DOHH2 (cell line): Measurements from ENCODE around the gene CMSS1.

ENCODE experiments used
- H3F3A ChIP-seq: fragments of 200-600 bp; sonication (generic), shearing (Covaris generic); 2 replicates; pipeline ENCODE4 v1.6.0; 2016; ENCODE audit warnings: antibody characterized with exemption, mild to moderate bottlenecking; ENCODE audit not compliant: control insufficient read depth, insufficient read depth
- H3K27ac ChIP-seq: fragments of 200-600 bp; sonication (generic); 2 replicates; pipeline ENCODE4 v1.5.1; 2014; ENCODE audit warnings: low read depth, mild to moderate bottlenecking, low read length, moderate library complexity
- H3K27me3 ChIP-seq: fragments of 200-600 bp; sonication (generic); 2 replicates; pipeline ENCODE4 v1.6.1; 2014; ENCODE audit warnings: mild to moderate bottlenecking, low read length, mixed read lengths; ENCODE audit not compliant: control insufficient read depth
- H3K36me3 ChIP-seq: fragments of 200-600 bp; sonication (generic); 2 replicates; pipeline ENCODE4 v1.6.1; 2014; ENCODE audit warnings: mild to moderate bottlenecking, low read length, moderate library complexity, mixed read lengths; ENCODE audit not compliant: control insufficient read depth
- H3K4me1 ChIP-seq: fragments of 200-600 bp; sonication (generic); 2 replicates; pipeline ENCODE4 v1.6.1; 2014; ENCODE audit warnings: mild to moderate bottlenecking, low read length, mixed read lengths; ENCODE audit not compliant: control insufficient read depth
- H3K4me2 ChIP-seq: fragments of 200-600 bp; sonication (generic); 2 replicates; pipeline ENCODE4 v1.6.0; 2014; ENCODE audit warnings: mild to moderate bottlenecking, low read length, moderate library complexity
- H3K4me3 ChIP-seq: fragments of 200-600 bp; sonication (generic); 2 replicates; pipeline ENCODE4 v1.5.1; 2014; ENCODE audit warnings: mild to moderate bottlenecking, low read length, mixed read lengths
- H3K79me2 ChIP-seq: fragments of 200-600 bp; sonication (generic); 2 replicates; pipeline ENCODE4 v1.6.1; 2014; ENCODE audit warnings: mild to moderate bottlenecking, low read length, mixed read lengths; ENCODE audit not compliant: control insufficient read depth
- H3K9me2 ChIP-seq: fragments of 200-600 bp; sonication (generic); replicated peaks from 2 replicates; pipeline ENCODE4 v1.6.1; 2014; ENCODE audit warnings: mild to moderate bottlenecking, low read length, mixed read lengths; ENCODE audit not compliant: control insufficient read depth
- H3K9me3 ChIP-seq: fragments of 200-600 bp; sonication (generic); 2 replicates; pipeline ENCODE4 v1.6.1; 2014; ENCODE audit warnings: antibody characterized with exemption, low read length, mixed read lengths; ENCODE audit not compliant: control insufficient read depth, insufficient read depth
- H4K20me1 ChIP-seq: fragments of 200-600 bp; sonication (generic); 2 replicates; pipeline ENCODE4 v1.6.0; 2014; ENCODE audit warnings: low read depth, mild to moderate bottlenecking, antibody characterized with exemption, low read length, moderate library complexity; ENCODE audit not compliant: control insufficient read depth, insufficient read depth
- EZH2phosphoT487 ChIP-seq: fragments of 200-600 bp; sonication (generic); IDR thresholded peaks from 2 replicates; pipeline ENCODE4 v1.6.1; 2017; ENCODE audit warnings: borderline replicate concordance, mild to moderate bottlenecking, antibody characterized with exemption, low read length, moderate library complexity, mixed read lengths
- TF ChIP-seq, protein P1 (sequence below): fragments of 200-600 bp; sonication (generic); IDR thresholded peaks from one replicate; pipeline ENCODE4 v1.5.1; 2014; ENCODE audit warnings: antibody characterized with exemption, mild to moderate bottlenecking, low read depth, low read length; ENCODE audit not compliant: poor library complexity, severe bottlenecking

CMSS1 gene

DNA sequence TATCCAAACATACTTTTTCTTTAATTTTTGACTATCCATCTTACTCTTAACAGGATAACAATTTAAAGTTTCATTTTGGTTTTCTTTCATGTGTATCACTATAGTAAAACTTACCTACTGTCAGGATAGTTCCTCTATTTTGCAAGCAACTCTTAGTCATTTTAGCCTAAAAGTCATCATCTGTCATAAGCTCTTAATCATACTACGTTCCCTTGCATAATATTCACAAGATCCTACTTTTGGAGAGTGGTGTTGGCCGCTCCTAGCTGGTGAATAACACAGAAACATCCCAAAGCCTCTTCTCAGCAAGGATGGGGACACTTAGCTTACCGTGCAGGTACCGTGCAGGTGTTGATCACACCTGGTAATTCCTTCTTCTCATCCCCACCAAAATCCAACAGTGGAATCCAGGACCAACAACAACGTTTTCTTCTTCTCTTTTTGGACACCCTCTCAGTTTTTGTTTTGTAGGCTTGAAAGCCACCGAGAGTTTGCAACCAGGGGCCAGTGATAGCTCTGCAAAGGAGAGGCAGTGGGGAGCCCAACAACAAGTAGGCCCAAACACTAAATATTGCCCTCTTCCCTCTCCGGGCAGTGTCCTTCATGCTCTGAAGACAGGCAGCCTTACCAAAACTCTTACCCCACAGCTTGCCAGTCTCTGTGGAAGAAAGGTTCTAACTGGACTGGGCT, 296.2 kb downstream of the CMSS1 start:
- Histone ChIP-seq H3K79me2 (no peaks in the 10 kb centered on the region), H3K9me3 (no peaks in the 10 kb centered on the region), H3K4me1 (no peaks in the 10 kb centered on the region), H3F3A (no peaks in the 10 kb centered on the region), H3K9me2 (no peaks in the 10 kb centered on the region), H3K4me3 (no peak overlapping the region), H3K36me3 (no peaks in the 10 kb centered on the region), H4K20me1 (no peaks in the 10 kb centered on the region), H3K27me3 (no peaks in the 10 kb centered on the region), H3K4me2 (no peak overlapping the region), H3K27ac (no peak overlapping the region)
- TF ChIP-seq EZH2phosphoT487, result no peak
- TF ChIP-seq, protein P1, sequence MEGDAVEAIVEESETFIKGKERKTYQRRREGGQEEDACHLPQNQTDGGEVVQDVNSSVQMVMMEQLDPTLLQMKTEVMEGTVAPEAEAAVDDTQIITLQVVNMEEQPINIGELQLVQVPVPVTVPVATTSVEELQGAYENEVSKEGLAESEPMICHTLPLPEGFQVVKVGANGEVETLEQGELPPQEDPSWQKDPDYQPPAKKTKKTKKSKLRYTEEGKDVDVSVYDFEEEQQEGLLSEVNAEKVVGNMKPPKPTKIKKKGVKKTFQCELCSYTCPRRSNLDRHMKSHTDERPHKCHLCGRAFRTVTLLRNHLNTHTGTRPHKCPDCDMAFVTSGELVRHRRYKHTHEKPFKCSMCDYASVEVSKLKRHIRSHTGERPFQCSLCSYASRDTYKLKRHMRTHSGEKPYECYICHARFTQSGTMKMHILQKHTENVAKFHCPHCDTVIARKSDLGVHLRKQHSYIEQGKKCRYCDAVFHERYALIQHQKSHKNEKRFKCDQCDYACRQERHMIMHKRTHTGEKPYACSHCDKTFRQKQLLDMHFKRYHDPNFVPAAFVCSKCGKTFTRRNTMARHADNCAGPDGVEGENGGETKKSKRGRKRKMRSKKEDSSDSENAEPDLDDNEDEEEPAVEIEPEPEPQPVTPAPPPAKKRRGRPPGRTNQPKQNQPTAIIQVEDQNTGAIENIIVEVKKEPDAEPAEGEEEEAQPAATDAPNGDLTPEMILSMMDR, result no peak

DNA sequence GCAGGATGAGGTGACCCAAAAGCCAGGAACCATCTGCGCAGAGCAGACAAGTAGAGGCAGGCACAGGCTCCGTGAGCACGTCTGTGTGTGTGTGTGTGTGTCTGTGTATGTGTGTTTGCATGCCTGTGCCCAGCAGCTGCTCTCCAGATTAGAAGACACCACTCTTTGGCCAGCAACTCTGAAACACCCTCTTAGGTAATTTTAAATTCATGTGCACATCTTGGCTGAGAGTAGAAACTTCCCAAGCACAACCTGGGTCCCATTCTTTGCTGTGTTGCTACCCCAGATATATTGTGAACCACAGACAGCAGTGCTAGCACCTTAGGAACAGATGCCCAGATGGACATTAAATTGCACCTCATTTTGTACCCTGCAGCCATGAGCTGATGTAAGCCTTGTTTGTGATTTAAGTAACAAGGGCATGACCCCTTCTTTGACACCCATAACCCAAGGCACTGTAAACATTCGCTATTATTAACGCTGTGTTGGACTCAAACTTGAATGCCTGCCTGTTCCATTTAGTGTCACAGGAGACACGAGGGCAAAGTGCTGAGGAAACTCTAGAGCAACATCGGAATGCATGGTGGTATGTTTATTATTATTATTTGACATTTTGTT, 296.9 kb downstream of the CMSS1 start, which contains the start of gene FILIP1L:
Gene FILIP1L, minus strand, starts transcription at position 89 of the 618 bp plus-strand sequence.
- Histone ChIP-seq H3K4me1 (no peaks in the 10 kb centered on the region), H3K4me2 (no peak within 1 kb of the TSS), H4K20me1 (no peaks in the 10 kb centered on the region), H3K9me2 (no peaks in the 10 kb centered on the region), H3K36me3 (no peaks in the 10 kb centered on the region), H3K27ac (no peak within 1 kb of the TSS), H3F3A (no peaks in the 10 kb centered on the region), H3K79me2 (no peaks in the 10 kb centered on the region), H3K4me3 (no peak within 1 kb of the TSS), H3K27me3 (no peaks in the 10 kb centered on the region), H3K9me3 (no peaks in the 10 kb centered on the region)
- no peak for TF ChIP-seq EZH2phosphoT487
- TF ChIP-seq, protein P1, result no peak

DNA sequence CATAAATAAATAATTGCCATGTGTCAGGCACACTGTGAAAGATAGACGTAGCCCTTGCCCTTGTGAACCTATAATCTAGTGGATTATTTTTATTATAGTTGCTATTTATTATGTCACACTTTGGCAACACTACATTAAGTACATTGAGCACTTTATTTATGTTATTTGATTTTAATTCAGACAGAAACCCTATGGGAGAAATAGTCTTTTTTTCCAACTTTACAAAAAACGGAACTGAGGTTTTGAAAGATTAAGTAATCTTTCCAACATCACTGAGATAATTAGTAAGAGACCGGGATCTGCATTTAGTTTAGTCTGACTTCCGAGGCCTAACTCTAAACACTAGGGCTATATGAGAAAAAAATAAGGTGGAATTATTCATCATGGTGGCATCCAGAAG, 299.4 kb downstream of the CMSS1 start:
- H3K9me3 ChIP-seq, result no peaks in the 10 kb centered on the region
- no peaks in the 10 kb centered on the region for H4K20me1 ChIP-seq
- no peak overlapping the region for H3K4me3 ChIP-seq
- no peaks in the 10 kb centered on the region for H3K4me1 ChIP-seq
- no peaks in the 10 kb centered on the region for H3K9me2 ChIP-seq
- H3K4me2 ChIP-seq, result no peak overlapping the region
- H3K27me3 ChIP-seq, result no peaks in the 10 kb centered on the region
- no peak overlapping the region for H3K27ac ChIP-seq
- H3F3A ChIP-seq, result no peaks in the 10 kb centered on the region
- H3K36me3 ChIP-seq, result no peaks in the 10 kb centered on the region
- TF ChIP-seq, protein P1, result no peak
- TF ChIP-seq EZH2phosphoT487, result no peak
- H3K79me2 ChIP-seq, result no peaks in the 10 kb centered on the region
